Activated CD8-positive, alpha-beta T cell treated with anti-CD3 and anti-CD28 coated beads, Interleukin-2, amount 10 ng/mL, durations not matched to agents 7 days and 5 days (primary cell): Measurements from ENCODE around the gene CDH4. TPM values are rescaled to one million over a fixed set of nuclear protein-coding genes. Genes with fewer than 3 reads are reported as not detected.

Source experiments
- ATAC-seq: fragments of 150-1000 bp; cut with Tn5 transposase; one replicate; pipeline ENCODE4 v1.10.0; 2021; ENCODE audit warnings: moderate library complexity
- CTCF ChIA-PET: fragments of 350-600 bp; sonication (Branson Sonifier 250); formaldehyde crosslinking; loops from one replicate; lab custom pipeline; 2021; ENCODE audit warnings: antibody characterized with exemption; lab: Charles Lee
- POLR2A ChIA-PET: fragments of 350-600 bp; sonication (Branson Sonifier 250); formaldehyde crosslinking; loops from one replicate; lab custom pipeline; 2021; ENCODE audit warnings: antibody characterized with exemption; lab: Charles Lee
- DNase-seq: peaks from one replicate; pipeline ENCODE4 v3.0.0-alpha.2; 2020
- H3K27ac Mint-ChIP-seq: one replicate; pipeline ENCODE4 v1.8.0; 2021; ENCODE audit warnings: mild to moderate bottlenecking, mixed read lengths
- H3K27me3 Mint-ChIP-seq: one replicate; pipeline ENCODE4 v1.8.0; 2021; ENCODE audit warnings: low read depth, mixed read lengths
- H3K36me3 Mint-ChIP-seq: one replicate; pipeline ENCODE4 v1.8.0; 2021; ENCODE audit warnings: low read depth, mixed read lengths
- H3K4me1 Mint-ChIP-seq: one replicate; pipeline ENCODE4 v1.8.0; 2021; ENCODE audit warnings: low read depth, mixed read lengths
- H3K4me3 Mint-ChIP-seq: one replicate; pipeline ENCODE4 v1.8.0; 2021; ENCODE audit warnings: mild to moderate bottlenecking, mixed read lengths
- H3K9me3 Mint-ChIP-seq: one replicate; pipeline ENCODE4 v1.8.0; 2022; ENCODE audit warnings: mixed read lengths; ENCODE audit not compliant: insufficient read depth
- total RNA-seq, 2 experiments: library from RNA; stranded (reverse); gene quantifications; one replicate each; pipeline ENCODE4 v1.2.3, GENCODE V29; 2021

The CDH4 gene
- total RNA-seq, 2 experiments from 2014 or later, result 0.05 to 0.13 TPM

GRCh38 chr20:61458146-61458746, 206.2 kb downstream of the CDH4 start:
- H3K36me3 Mint-ChIP-seq, result no peaks in the 10 kb centered on the region
- no peaks in the 10 kb centered on the region for H3K27me3 Mint-ChIP-seq
- DNase-seq, result no peak
- ChIA-PET CTCF (no interaction called here), POLR2A (no interaction called here)
- no peak for ATAC-seq
- no peak overlapping the region for H3K4me3 Mint-ChIP-seq
- H3K9me3 Mint-ChIP-seq, result no peaks in the 10 kb centered on the region
- H3K4me1 Mint-ChIP-seq, result no peaks in the 10 kb centered on the region
- H3K27ac Mint-ChIP-seq, result no peak overlapping the region

- no peaks in the 10 kb centered on the region for H3K36me3 Mint-ChIP-seq
- no peak overlapping the region for H3K4me3 Mint-ChIP-seq
- H3K27ac Mint-ChIP-seq, result no peak overlapping the region
- ATAC-seq, result no peak
- POLR2A ChIA-PET, result no interaction called here
- CTCF ChIA-PET, result no interaction called here
- no peaks in the 10 kb centered on the region for H3K27me3 Mint-ChIP-seq
- H3K4me1 Mint-ChIP-seq, result no peaks in the 10 kb centered on the region
- no peaks in the 10 kb centered on the region for H3K9me3 Mint-ChIP-seq
- DNase-seq, result no peak
These were observed 207.2 kb downstream of the CDH4 start for GRCh38 chr20:61459266-61459665.

DNA sequence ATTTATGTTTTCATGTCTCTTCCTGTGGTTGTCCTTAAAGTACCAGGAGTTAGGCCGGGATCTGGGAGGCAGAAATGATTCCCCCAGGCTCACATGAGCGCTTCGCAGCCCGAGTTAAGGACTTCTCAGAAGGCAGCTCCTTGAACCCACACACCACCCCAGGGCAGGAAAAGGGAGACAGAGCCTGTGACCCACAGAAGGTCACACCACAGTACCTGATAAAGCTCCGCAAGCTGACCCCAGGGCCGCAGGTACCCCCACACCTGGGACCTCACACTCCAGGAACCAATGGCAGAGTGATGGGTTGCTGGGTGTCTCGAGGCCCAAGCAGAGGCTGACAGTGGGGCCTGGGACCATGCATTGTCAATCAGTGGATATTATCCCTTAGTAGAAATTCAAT, 207.6 kb downstream of the CDH4 start:
- no peaks in the 10 kb centered on the region for H3K4me1 Mint-ChIP-seq
- ChIA-PET POLR2A (no interaction called here), CTCF (no interaction called here)
- ATAC-seq (no peak), DNase-seq (no peak)
- H3K36me3 Mint-ChIP-seq, result no peaks in the 10 kb centered on the region
- no peaks in the 10 kb centered on the region for H3K9me3 Mint-ChIP-seq
- no peak overlapping the region for H3K27ac Mint-ChIP-seq
- H3K4me3 Mint-ChIP-seq, result no peak overlapping the region
- no peaks in the 10 kb centered on the region for H3K27me3 Mint-ChIP-seq

GRCh38 chr20:61460261-61461052, 208.4 kb downstream of the CDH4 start:
- H3K4me1 Mint-ChIP-seq, result no peaks in the 10 kb centered on the region
- CTCF ChIA-PET, result no interaction called here
- ATAC-seq, result no peak
- no peak overlapping the region for H3K27ac Mint-ChIP-seq
- no peak overlapping the region for H3K4me3 Mint-ChIP-seq
- no peak for DNase-seq
- H3K9me3 Mint-ChIP-seq, result no peaks in the 10 kb centered on the region
- POLR2A ChIA-PET, result no interaction called here
- H3K36me3 Mint-ChIP-seq, result no peaks in the 10 kb centered on the region
- H3K27me3 Mint-ChIP-seq, result no peaks in the 10 kb centered on the region

GRCh38 chr20:61461461-61461860, 209.4 kb downstream of the CDH4 start:
- DNase-seq (no peak), ATAC-seq (no peak)
- Mint-ChIP-seq H3K9me3 (no peaks in the 10 kb centered on the region), H3K27me3 (no peaks in the 10 kb centered on the region), H3K4me3 (no peak overlapping the region), H3K36me3 (no peaks in the 10 kb centered on the region), H3K27ac (no peak overlapping the region), H3K4me1 (no peaks in the 10 kb centered on the region)
- POLR2A ChIA-PET, result no interaction called here
- CTCF ChIA-PET, result no interaction called here

DNA sequence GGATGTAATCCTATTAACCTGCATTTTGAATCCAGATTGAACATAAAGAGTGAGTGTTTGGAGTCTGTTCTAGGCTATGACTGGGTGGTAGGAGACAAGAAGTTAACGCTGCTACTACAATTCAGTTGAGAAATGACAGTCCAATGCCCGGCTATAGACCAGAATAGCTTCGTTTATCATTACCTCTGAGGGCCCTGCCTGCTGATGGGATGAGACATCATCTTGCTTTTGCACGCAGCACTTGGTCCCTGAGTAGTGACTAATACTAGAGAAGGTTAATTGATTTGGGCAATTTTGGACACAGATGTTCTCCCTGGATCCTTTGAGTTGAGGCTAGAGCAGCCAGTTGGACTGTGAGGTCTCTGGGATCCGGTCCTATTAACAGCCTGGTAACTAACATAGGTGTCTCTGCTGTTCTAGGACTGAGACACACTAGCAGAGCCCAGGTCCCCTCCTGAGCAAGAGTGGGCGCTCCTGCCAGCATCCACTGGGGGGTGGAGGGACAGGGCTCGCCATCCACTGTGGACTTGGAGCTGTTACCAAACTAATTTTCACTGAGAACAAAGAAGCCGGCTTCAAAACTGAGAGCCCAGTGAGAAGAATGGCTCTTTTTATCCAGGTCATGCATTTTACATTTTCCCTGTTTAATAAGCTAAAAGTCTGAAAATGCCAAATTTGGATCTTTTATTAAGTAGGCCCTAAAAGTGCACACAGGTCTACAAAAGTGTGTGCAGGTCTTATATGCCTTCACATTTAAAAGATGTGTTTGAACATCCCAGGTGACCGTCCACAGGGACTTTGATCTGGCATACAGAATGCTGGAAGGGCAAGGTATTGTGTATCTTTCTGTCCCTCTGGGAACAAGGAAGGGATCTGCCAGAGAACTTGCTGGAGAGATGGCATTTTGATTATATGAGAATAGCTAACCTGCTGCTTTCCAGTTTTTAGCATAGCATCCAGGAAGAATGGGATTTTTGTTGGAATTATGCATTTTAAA, 212.5 kb downstream of the CDH4 start:
- no peak for DNase-seq
- Mint-ChIP-seq H3K36me3 (no peaks in the 10 kb centered on the region), H3K4me3 (no peak overlapping the region), H3K9me3 (no peaks in the 10 kb centered on the region), H3K4me1 (no peaks in the 10 kb centered on the region), H3K27me3 (no peaks in the 10 kb centered on the region), H3K27ac (no peak overlapping the region)
- ChIA-PET POLR2A (no interaction called here), CTCF (no interaction called here)
- no peak for ATAC-seq

DNA sequence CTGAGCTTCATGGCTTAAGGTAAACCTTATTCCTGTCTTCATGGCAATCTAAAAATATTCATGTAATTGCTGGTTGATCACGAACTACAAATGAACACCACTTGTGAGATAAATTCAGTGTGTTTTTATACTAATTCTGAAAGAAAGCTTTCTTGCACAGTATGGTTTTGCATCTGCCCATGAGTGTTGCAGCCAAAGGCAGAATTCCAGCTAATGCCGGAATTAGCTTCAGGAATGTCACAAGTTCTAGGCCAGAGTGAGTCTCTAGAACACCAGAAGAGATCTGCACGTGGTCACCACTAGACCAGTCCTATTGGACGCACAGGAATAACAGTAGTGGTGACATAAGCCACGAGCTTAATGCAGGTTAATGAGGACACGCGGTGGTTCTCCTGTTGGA, 223.7 kb downstream of the CDH4 start:
- peaks cover 6% of the 10 kb centered on the region for H3K9me3 Mint-ChIP-seq
- DNase-seq (no peak), ATAC-seq (no peak)
- ChIA-PET POLR2A (no interaction called here), CTCF (no interaction called here)
- no peaks in the 10 kb centered on the region for H3K36me3 Mint-ChIP-seq
- peaks cover 3% of the 10 kb centered on the region for H3K27me3 Mint-ChIP-seq
- H3K4me1 Mint-ChIP-seq, result no peaks in the 10 kb centered on the region
- H3K27ac Mint-ChIP-seq, result no peak overlapping the region
- H3K4me3 Mint-ChIP-seq, result no peak overlapping the region

- no peaks in the 10 kb centered on the region for H3K36me3 Mint-ChIP-seq
- ChIA-PET POLR2A (no interaction called here), CTCF (no interaction called here)
- DNase-seq, result no peak
- H3K9me3 Mint-ChIP-seq, result peaks cover 6% of the 10 kb centered on the region
- no peak for ATAC-seq
- H3K27me3 Mint-ChIP-seq, result no peaks in the 10 kb centered on the region
- no peak overlapping the region for H3K27ac Mint-ChIP-seq
- H3K4me3 Mint-ChIP-seq, result no peak overlapping the region
- no peaks in the 10 kb centered on the region for H3K4me1 Mint-ChIP-seq
These were observed 224.9 kb downstream of the CDH4 start for GRCh38 chr20:61476956-61477355.

DNA sequence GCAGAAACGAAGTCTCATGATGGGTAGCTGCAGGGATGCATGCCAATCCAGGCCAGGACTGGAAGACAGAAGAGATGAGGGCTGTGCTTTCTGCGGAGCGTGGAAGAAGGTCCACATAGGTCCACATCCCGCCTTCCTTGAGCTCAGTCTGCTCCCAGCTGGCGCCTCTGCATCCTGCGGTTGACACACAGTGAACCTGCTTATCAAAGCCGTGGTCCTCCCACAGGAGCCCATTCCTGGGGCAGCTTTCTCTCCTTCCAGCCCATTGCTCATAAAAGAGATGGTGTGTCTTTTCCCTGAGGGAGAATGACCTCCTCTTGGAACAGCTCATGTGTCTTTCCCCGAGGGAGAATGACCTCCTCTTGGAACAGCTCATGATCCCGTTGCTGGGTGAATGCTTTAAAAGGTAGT, 225.4 kb downstream of the CDH4 start:
- POLR2A ChIA-PET, result no interaction called here
- CTCF ChIA-PET, result no interaction called here
- H3K9me3 Mint-ChIP-seq, result peaks cover 6% of the 10 kb centered on the region
- ATAC-seq (no peak), DNase-seq (no peak)
- H3K4me3 Mint-ChIP-seq, result no peak overlapping the region
- H3K4me1 Mint-ChIP-seq, result no peaks in the 10 kb centered on the region
- no peaks in the 10 kb centered on the region for H3K27me3 Mint-ChIP-seq
- H3K36me3 Mint-ChIP-seq, result no peaks in the 10 kb centered on the region
- no peak overlapping the region for H3K27ac Mint-ChIP-seq

- Mint-ChIP-seq H3K4me1 (no peaks in the 10 kb centered on the region), H3K9me3 (peaks cover 6% of the 10 kb centered on the region), H3K27me3 (no peaks in the 10 kb centered on the region), H3K27ac (no peak overlapping the region), H3K36me3 (no peaks in the 10 kb centered on the region), H3K4me3 (no peak overlapping the region)
- no peak for ATAC-seq
- ChIA-PET CTCF (no interaction called here), POLR2A (no interaction called here)
- DNase-seq, result no peak
These were observed 226.0 kb downstream of the CDH4 start for GRCh38 chr20:61478094-61478493.

- H3K27me3 Mint-ChIP-seq, result no peaks in the 10 kb centered on the region
- H3K4me3 Mint-ChIP-seq, result no peak overlapping the region
- POLR2A ChIA-PET, result no interaction called here
- no peaks in the 10 kb centered on the region for H3K36me3 Mint-ChIP-seq
- H3K27ac Mint-ChIP-seq, result no peak overlapping the region
- H3K9me3 Mint-ChIP-seq, result peaks cover 6% of the 10 kb centered on the region
- CTCF ChIA-PET, result no interaction called here
- H3K4me1 Mint-ChIP-seq, result no peaks in the 10 kb centered on the region
- DNase-seq (no peak), ATAC-seq (no peak)
These were observed 226.7 kb downstream of the CDH4 start for GRCh38 chr20:61478611-61479305.
